HepG2 (cell line): ENCODE data around the gene RBMS2. TPM values are rescaled to one million over a fixed set of nuclear protein-coding genes. Genes with fewer than 3 reads are reported as not detected.

ENCODE experiments used
- ELF4 ChIP-seq: sonication (generic); formaldehyde crosslinking; IDR thresholded peaks from 2 replicates; pipeline ENCODE4 v1.5.0; 2020; ENCODE audit warnings: missing genetic modification reagents, mild to moderate bottlenecking, moderate library complexity, borderline replicate concordance
- ETS1 ChIP-seq: sonication (generic); formaldehyde crosslinking; IDR thresholded peaks from 2 replicates; pipeline ENCODE4 v1.4.0; 2020; ENCODE audit warnings: missing genetic modification reagents
- FLYWCH1 ChIP-seq: sonication (generic); formaldehyde crosslinking; IDR thresholded peaks from 2 replicates; pipeline ENCODE4 v1.8.1; 2023; ENCODE audit warnings: mild to moderate bottlenecking, missing genetic modification reagents
- HBP1 ChIP-seq: IDR thresholded peaks from 2 replicates; pipeline ENCODE4 v1.6.1; 2016; ENCODE audit warnings: low read depth, control low read depth
- MAFF ChIP-seq: IDR thresholded peaks from 2 replicates; pipeline ENCODE4 v1.6.1; 2011; ENCODE audit warnings: low read depth, low read length, improper control_type of control experiment
- MAFK ChIP-seq, 2 experiments: IDR thresholded peaks in 1 of 2; conservative IDR thresholded peaks in 1 of 2; 2 replicates each; pipeline ENCODE4 v1.6.1; 2011; ENCODE audit warnings: improper control_type of control experiment in 2 of 2, low read length in 2 of 2
- MNT ChIP-seq: fragments of 450-650 bp; IDR thresholded peaks from 2 replicates; pipeline ENCODE4 v1.6.1; 2016
- RXRB ChIP-seq: IDR thresholded peaks from 2 replicates; pipeline ENCODE4 v1.6.1; 2016; ENCODE audit warnings: borderline replicate concordance, missing genetic modification reagents, missing compliant biosample characterization
- ZBTB49 ChIP-seq: sonication (generic); formaldehyde crosslinking; IDR thresholded peaks from 2 replicates; pipeline ENCODE4 v1.4.0; 2020; ENCODE audit warnings: missing genetic modification reagents, borderline replicate concordance
- ZFX ChIP-seq: sonication (generic); formaldehyde crosslinking; IDR thresholded peaks from 2 replicates; pipeline ENCODE4 v1.4.0; 2020; ENCODE audit warnings: mild to moderate bottlenecking, low read depth, missing genetic modification reagents, moderate library complexity
- ZNF275 ChIP-seq: sonication (generic); formaldehyde crosslinking; IDR thresholded peaks from 2 replicates; pipeline ENCODE4 v1.8.0; 2022; ENCODE audit warnings: missing genetic modification reagents, mild to moderate bottlenecking, inconsistent platforms, borderline replicate concordance
- ZNF280D ChIP-seq: sonication (generic); formaldehyde crosslinking; IDR thresholded peaks from 2 replicates; pipeline ENCODE4 v1.5.1; 2020; ENCODE audit warnings: mild to moderate bottlenecking, missing genetic modification reagents
- ZNF543 ChIP-seq: sonication (generic); formaldehyde crosslinking; IDR thresholded peaks from 2 replicates; pipeline ENCODE4 v1.4.0; 2020; ENCODE audit warnings: mild to moderate bottlenecking, missing genetic modification reagents
- ZNF615 ChIP-seq: sonication (generic); formaldehyde crosslinking; IDR thresholded peaks from 2 replicates; pipeline ENCODE4 v1.5.0; 2020; ENCODE audit warnings: mild to moderate bottlenecking, missing genetic modification reagents, borderline replicate concordance
- polyA plus RNA-seq, 8 experiments: library from polyadenylated mRNA; depleted of rRNA in 3 of 8; stranded (reverse) in 7 of 8; unstranded in 1 of 8; fragments of >200 nt; fragmentation: Illumina TruSeq in 4 of 8; extraction: Trizol in 4 of 8; gene quantifications; 2 replicates each; pipeline versions ENCODE4 v1.2.1 to v1.2.3, GENCODE V29; 2011 to 2016; ENCODE audit warnings: low read depth in 4 of 8, missing spikeins in 1 of 8, mixed read lengths in 1 of 8; ENCODE audit not compliant: insufficient read depth in 1 of 8
- total RNA-seq, 5 experiments: library from RNA; depleted of rRNA; stranded (reverse); fragments of >200 nt; fragmentation: Illumina TruSeq; extraction: Trizol; gene quantifications; 2 replicates each; pipeline ENCODE4 v1.2.3, GENCODE V29; 2016; ENCODE audit warnings: low read depth in 1 of 5

RBMS2 gene
- total and polyA plus RNA-seq, 2 of the 13 experiments (the other 11 are each of a cell fraction or from before 2014, with no cell fraction given), result 0.53 to 7.4 TPM

GRCh38 chr12:56635806-56636674 lies 114.4 kb downstream of the RBMS2 start (continued):
- TF ChIP-seq HBP1 (CRISPR knock-in tag) (0 out of 2 replicates have a peak, but pooled peaks have one; percentile 15), MNT (peak; percentile 27; the same call in 1 of the 2 replicates), ZNF275 (CRISPR knock-in tag) (0 out of 2 replicates have a peak, but pooled peaks have one; percentile 11), ELF4 (peak; percentile 11; the same call in 1 of the 2 replicates), ZNF543 (CRISPR knock-in tag) (0 out of 2 replicates have a peak, but pooled peaks have one; percentile 16), ZNF280D (CRISPR knock-in tag) (no peak), ETS1 (CRISPR knock-in tag) (no peak), ZFX (peak; percentile 83), ZBTB49 (CRISPR knock-in tag) (no peak), RXRB (CRISPR knock-in tag) (no peak), MAFK (conservative IDR thresholded peaks at IDR 0.05 in 1 of 2, IDR thresholded peaks at IDR 0.05 in 1 of 2; ENCODE audit: low read length in 2 of 2) (peak; percentile 38 to 49), MAFF (0 out of 2 replicates have a peak, but pooled peaks have one; percentile 36), FLYWCH1 (CRISPR knock-in tag) (no peak), ZNF615 (CRISPR knock-in tag) (peak; percentile 50; the same call in 1 of the 2 replicates)
